Stimulated activated CD8-positive, alpha-beta memory T cell treated with anti-CD3 and anti-CD28 coated beads, Interleukin-12 subunit alpha, Interleukin-12 subunit beta, amount 100 ng/mL, for 1 hour (primary cell): ENCODE results near the gene CD109.

ENCODE experiments used
- DNase-seq: peaks from one replicate; pipeline ENCODE4 v3.0.0-alpha.2; 2020; ENCODE audit warnings: low read depth

CD109 gene

DNA sequence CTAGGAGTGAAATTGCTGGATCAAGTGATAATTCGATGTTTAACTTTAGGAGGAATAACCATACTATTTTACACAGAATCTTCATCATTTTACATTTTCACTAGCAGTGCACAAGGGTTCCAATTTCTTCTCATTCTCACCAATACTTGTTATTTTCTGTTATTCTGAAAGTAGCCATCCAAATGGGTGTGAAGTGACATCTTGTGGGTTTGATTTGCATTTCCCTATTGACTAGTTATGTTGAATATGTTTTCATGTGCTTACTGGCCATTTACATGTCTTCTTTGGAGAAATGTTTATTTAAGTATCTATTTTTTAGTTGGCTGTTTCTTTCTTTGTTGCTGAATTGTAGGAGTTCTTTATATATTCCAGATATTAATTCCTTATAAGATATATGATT lies 164.3 kb downstream of the CD109 start:
- DNase-seq: no peak

DNA sequence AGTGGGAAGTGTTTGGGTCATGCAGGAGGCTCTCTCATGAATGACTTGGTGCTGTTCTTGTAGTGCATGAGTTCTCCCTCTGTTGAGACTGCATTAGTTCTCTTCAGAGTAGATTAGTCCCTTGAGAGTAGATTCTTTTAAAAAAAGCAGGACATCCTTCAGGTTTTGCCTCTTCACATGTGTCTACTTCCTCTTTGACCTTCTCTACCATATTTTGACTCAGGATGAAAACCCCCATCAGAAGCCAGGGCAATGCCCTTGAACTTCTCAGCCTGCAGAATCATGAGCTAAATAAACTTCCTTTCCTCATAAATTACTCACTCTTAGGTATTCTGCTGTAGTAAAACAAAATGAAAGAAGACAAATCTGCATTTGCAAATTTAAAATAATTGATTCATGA lies 170.3 kb downstream of the CD109 start:
- DNase-seq: no peak

GRCh38 chr6:73867411-73867810 lies 171.4 kb downstream of the CD109 start:
- DNase-seq: no peak

- DNase-seq: no peak
These were observed 174.9 kb downstream of the CD109 start for GRCh38 chr6:73870907-73871306.

DNA sequence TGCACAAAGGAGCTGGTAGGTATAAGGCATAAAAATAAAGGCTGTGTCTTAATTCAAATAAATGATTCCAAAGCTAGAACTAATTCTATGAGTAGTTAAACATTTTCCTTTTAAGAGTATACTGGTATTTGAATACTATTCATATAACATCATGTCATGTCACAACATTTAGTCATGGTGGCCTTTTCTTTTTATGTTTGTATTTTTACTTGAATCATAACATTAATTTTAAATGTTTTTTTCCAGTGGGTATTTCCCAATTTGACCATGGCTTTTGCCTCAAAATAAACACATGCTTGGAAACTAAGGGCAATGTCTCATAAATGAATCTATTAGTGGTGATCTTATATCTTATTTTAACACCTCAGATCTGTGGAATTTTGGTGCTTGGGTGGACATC lies 177.1 kb downstream of the CD109 start:
- DNase-seq: no peak
